Upper lobe of right lung (tissue), 1 donor: ENCODE data around the gene REX1BD. TPM values are rescaled to one million over a fixed set of nuclear protein-coding genes. Genes with fewer than 3 reads are reported as not detected.
A peak's percentile ranks its signal among the peaks of the same experiment; 100 is the strongest.

Experiments used
- ATAC-seq: fragments of 200-7000 bp; cut with Tn5 transposase; one replicate; pipeline ENCODE4 v1.9.1; 2020; ENCODE audit warnings: mild to moderate bottlenecking, moderate library complexity
- DNase-seq: peaks from one replicate; pipeline ENCODE4 v3.0.0-alpha.2; 2020
- H3K27ac ChIP-seq: fragments of 200-600 bp; one replicate; pipeline ENCODE4 v1.8.0; 2022
- H3K27me3 ChIP-seq: fragments of 200-600 bp; one replicate; pipeline ENCODE4 v1.8.0; 2022; ENCODE audit warnings: mild to moderate bottlenecking
- H3K36me3 ChIP-seq: fragments of 200-600 bp; one replicate; pipeline ENCODE4 v1.8.0; 2022
- H3K4me1 ChIP-seq: fragments of 200-600 bp; one replicate; pipeline ENCODE4 v1.8.0; 2022
- H3K4me3 ChIP-seq: fragments of 200-600 bp; one replicate; pipeline ENCODE4 v1.8.0; 2022; ENCODE audit warnings: mild to moderate bottlenecking
- H3K9me3 ChIP-seq: fragments of 200-600 bp; one replicate; pipeline ENCODE4 v1.8.0; 2022
- CTCF ChIP-seq: fragments of 200-600 bp; IDR thresholded peaks from one replicate; pipeline ENCODE4 v1.8.0; 2022; ENCODE audit warnings: antibody characterized with exemption
- intact Hi-C: fragments of 100-400 bp; cut with DNase I; formaldehyde crosslinking; loops from one replicate; pipeline ENCODE4 v1.11.0; 2022
- total RNA-seq: library from RNA; stranded (reverse); fragmentation: NEBNext Ultra II Directional; extraction: Animal tissue kit (Norgen Biotek cat#: 25700); gene quantifications from one replicate; pipeline ENCODE4 v1.2.1, GENCODE V29; 2021
- donor health status: DM: no; HTN: yes; CAD: no; lungs with severe emphysema.

REX1BD gene
- total RNA-seq, 1 donor from 2014 or later: 57.1 TPM

DNA sequence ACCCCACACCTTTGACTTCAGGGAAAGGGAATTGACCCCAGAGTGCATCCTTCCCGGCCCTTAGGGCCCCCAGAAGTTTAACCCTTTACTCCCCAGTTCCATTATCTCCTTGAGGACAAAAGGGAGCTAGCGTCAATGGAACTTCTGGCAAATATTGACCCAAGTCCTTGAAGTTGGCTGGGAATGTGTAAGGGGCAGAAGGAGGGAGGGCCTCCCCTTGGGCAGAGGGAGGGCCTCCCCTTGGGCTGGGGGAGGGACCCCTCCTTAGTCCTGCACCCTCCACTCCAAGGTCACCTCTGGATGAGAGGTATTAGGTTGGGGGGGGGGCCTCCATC is 21.1 kb downstream of the REX1BD start:
- no peak for TF ChIP-seq CTCF
- intact Hi-C loops: no loop called here

GRCh38 chr19:18610245-18610555 is 21.6 kb downstream of the REX1BD start:
- peak; percentile 24 for ATAC-seq

More for the DNA sequence above, 21.1 kb downstream of the REX1BD start:
- H3K27me3 ChIP-seq: peaks cover 93% of the 10 kb centered on the region
- no peak overlapping the region for H3K27ac ChIP-seq
- no peak overlapping the region for H3K4me3 ChIP-seq
- H3K4me1 ChIP-seq: peaks cover 35% of the 10 kb centered on the region
- DNase-seq: no peak
- ATAC-seq: peak; percentile 2
- H3K36me3 ChIP-seq: no peaks in the 10 kb centered on the region
- H3K9me3 ChIP-seq: no peaks in the 10 kb centered on the region

GRCh38 chr19:18610556-18611326 is 22.1 kb downstream of the REX1BD start:
- intact Hi-C loops: no loop called here
- Histone ChIP-seq H3K9me3 (no peaks in the 10 kb centered on the region), H3K27ac (no peak overlapping the region), H3K4me1 (peaks cover 35% of the 10 kb centered on the region), H3K27me3 (peaks cover 94% of the 10 kb centered on the region), H3K36me3 (no peaks in the 10 kb centered on the region), H3K4me3 (no peak overlapping the region)
- ATAC-seq (peak; percentile 4), DNase-seq (no peak)
- TF ChIP-seq CTCF: no peak

More at GRCh38 chr19:18610245-18610555, 21.6 kb downstream of the REX1BD start:
- H3K4me1 ChIP-seq: peaks cover 35% of the 10 kb centered on the region
- intact Hi-C loops: no loop called here
- H3K36me3 ChIP-seq: no peaks in the 10 kb centered on the region
- peaks cover 94% of the 10 kb centered on the region for H3K27me3 ChIP-seq
- no peaks in the 10 kb centered on the region for H3K9me3 ChIP-seq
- no peak overlapping the region for H3K4me3 ChIP-seq
- DNase-seq: no peak
- TF ChIP-seq CTCF: no peak
- no peak overlapping the region for H3K27ac ChIP-seq

DNA sequence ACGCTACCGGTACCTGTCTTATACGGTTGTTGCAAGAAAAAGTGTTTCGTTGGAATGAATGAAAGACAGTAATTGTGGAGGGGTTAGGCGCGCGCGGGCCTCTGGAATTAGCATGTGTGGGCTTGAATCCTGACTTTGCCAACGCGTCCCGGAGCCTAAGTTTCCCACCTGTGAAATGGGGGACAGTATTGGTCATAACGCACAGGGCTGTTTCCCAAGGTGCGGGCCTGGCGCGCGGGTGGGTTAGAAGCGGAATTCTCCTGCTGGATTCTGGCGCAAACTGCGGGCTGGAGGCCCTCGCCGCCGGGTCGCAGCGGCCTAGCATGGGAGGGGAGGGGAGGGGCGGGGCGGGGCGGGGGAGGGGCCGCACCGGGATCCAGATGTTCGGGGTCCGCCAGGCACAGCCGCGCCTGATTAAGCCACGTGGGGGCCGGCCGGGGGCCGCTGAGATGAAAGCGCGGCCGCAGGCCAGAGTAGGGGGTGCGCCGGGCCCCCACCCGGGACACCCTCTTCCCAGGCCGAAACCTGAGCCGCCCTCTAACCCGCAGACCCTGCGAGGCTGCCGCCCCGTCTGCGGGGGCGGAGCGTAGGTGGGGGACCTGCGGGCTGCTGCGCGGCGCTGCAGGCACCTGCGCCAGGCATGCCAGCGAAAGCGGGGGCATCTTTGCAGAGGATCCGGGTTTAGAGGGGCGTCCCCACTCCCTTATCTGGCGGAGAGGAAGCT is 22.9 kb downstream of the REX1BD start:
- Histone ChIP-seq H3K4me3 (no peak overlapping the region), H3K9me3 (no peaks in the 10 kb centered on the region), H3K27me3 (peaks cover 92% of the 10 kb centered on the region), H3K4me1 (peaks cover 35% of the 10 kb centered on the region), H3K36me3 (no peaks in the 10 kb centered on the region), H3K27ac (no peak overlapping the region)
- DNase-seq (no peak), ATAC-seq (no peak)
- intact Hi-C loops: no loop called here
- TF ChIP-seq CTCF: no peak

DNA sequence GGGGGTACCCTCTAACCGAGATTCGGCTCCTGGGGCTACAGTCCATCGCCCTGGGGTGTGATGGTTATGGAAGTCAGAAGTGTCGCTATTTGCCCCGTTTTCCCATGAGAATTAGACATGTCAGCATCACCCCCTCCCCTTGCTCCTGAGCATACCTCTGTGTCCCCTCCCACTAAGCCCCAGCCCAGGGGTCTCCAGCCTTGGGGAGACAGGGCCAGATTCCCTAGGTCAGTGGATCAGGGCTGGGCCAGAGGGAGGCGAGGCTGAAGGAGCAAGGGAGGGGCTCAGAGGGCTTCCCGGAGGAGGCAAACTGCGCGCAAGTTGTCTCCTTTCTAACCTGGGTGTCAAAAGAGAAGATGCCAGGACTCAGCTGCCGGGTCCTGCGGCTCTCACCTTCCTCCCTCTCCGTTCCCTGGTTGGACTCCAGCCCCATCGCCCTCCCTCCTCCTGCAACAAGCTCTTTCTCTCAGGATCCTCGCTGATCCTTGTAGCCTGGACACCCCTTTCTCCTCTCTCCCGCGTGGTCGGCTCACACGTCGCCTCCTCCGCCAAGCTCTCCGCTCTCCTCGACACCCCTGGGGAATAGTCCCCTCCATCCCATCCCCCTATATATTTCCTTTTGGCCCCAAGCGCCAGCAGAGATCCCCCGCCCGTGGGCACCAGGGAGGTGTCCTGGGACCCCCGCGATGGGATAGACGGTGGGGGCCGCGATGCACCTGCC is 23.6 kb downstream of the REX1BD start:
- Histone ChIP-seq H3K27me3 (peaks cover 90% of the 10 kb centered on the region), H3K27ac (no peak overlapping the region), H3K4me3 (peak overlapping the region; percentile 31), H3K9me3 (no peaks in the 10 kb centered on the region), H3K36me3 (no peaks in the 10 kb centered on the region), H3K4me1 (peaks cover 34% of the 10 kb centered on the region)
- no peak for TF ChIP-seq CTCF
- intact Hi-C loops: no loop called here
- ATAC-seq (no peak), DNase-seq (no peak)
